Measurements from ENCODE around the gene SUGP1. TPM values are rescaled to one million over a fixed set of nuclear protein-coding genes. Genes with fewer than 3 reads are reported as not detected.

The SUGP1 gene
- total RNA-seq, 1 donor from 2014 or later = 59.1 TPM

GRCh38 chr19:19327672-19328071 lies 7.4 kb upstream of the SUGP1 start:
- Mint-ChIP-seq H3K9me3 (ENCODE audit: unreplicated experiment) (no peaks in the 10 kb centered on the region), H3K27ac (ENCODE audit: unreplicated experiment) (no peak overlapping the region), H3K27me3 (ENCODE audit: low read depth, unreplicated experiment) (no peaks in the 10 kb centered on the region), H3K4me3 (ENCODE audit: unreplicated experiment) (no peak overlapping the region), H3K4me1 (ENCODE audit: low read depth, unreplicated experiment) (peaks cover 5% of the 10 kb centered on the region), H3K36me3 (ENCODE audit: low read depth, unreplicated experiment) (peaks cover 20% of the 10 kb centered on the region)
- Histone ChIP-seq H3K4me2 (ENCODE audit: low read length) (no peak overlapping the region), H3K4me3 (ENCODE audit: insufficient read depth, low read depth, low read length) (no peak overlapping the region), H3K9me3 (ENCODE audit: insufficient read depth, low read depth, low read length) (no peaks in the 10 kb centered on the region), H3K4me1 (ENCODE audit: insufficient read depth, low read length) (peaks cover 3% of the 10 kb centered on the region), H3K27ac (ENCODE audit: low read depth, low read length) (no peak overlapping the region), H3K79me2 (ENCODE audit: insufficient read depth, low read length) (peaks cover 70% of the 10 kb centered on the region), H3K27me3 (ENCODE audit: insufficient read depth, low read length) (no peaks in the 10 kb centered on the region), H3K36me3 (ENCODE audit: insufficient read depth, low read length) (peaks cover 21% of the 10 kb centered on the region), H2AFZ (ENCODE audit: low read depth, low read length) (no peak overlapping the region), H3K9ac (ENCODE audit: low read length) (no peak overlapping the region), H4K20me1 (ENCODE audit: insufficient read depth, low read length) (peaks cover 58% of the 10 kb centered on the region)
- FAIRE-seq = no peak
- DNase-seq (ENCODE audit: low read depth) = no peak
- TF ChIP-seq EZH2 (IDR thresholded peaks at IDR 0.05; ENCODE audit: insufficient read depth, low read length) (no peak), CTCF (IDR thresholded peaks at IDR 0.05; ENCODE audit: insufficient read depth, low read depth, low read length) (no peak)

- Histone ChIP-seq H3K79me2 (ENCODE audit: insufficient read depth, low read length) (peaks cover 84% of the 10 kb centered on the region), H3K27me3 (ENCODE audit: insufficient read depth, low read length) (no peaks in the 10 kb centered on the region), H3K9ac (ENCODE audit: low read length) (no peak overlapping the region), H3K4me3 (ENCODE audit: insufficient read depth, low read depth, low read length) (no peak overlapping the region), H3K27ac (ENCODE audit: low read depth, low read length) (no peak overlapping the region), H3K36me3 (ENCODE audit: insufficient read depth, low read length) (peaks cover 14% of the 10 kb centered on the region), H3K4me1 (ENCODE audit: insufficient read depth, low read length) (peaks cover 13% of the 10 kb centered on the region), H3K4me2 (ENCODE audit: low read length) (no peak overlapping the region), H3K9me3 (ENCODE audit: insufficient read depth, low read depth, low read length) (no peaks in the 10 kb centered on the region), H2AFZ (ENCODE audit: low read depth, low read length) (no peak overlapping the region), H4K20me1 (ENCODE audit: insufficient read depth, low read length) (peaks cover 37% of the 10 kb centered on the region)
- DNase-seq (ENCODE audit: low read depth) (no peak), FAIRE-seq (no peak)
- H3K4me3 Mint-ChIP-seq (ENCODE audit: unreplicated experiment) = no peak overlapping the region
- H3K27ac Mint-ChIP-seq (ENCODE audit: unreplicated experiment) = no peak overlapping the region
- H3K9me3 Mint-ChIP-seq (ENCODE audit: unreplicated experiment) = no peaks in the 10 kb centered on the region
- no peaks in the 10 kb centered on the region for H3K27me3 Mint-ChIP-seq (ENCODE audit: low read depth, unreplicated experiment)
- H3K4me1 Mint-ChIP-seq (ENCODE audit: low read depth, unreplicated experiment) = peaks cover 5% of the 10 kb centered on the region
- no peak for TF ChIP-seq CTCF (IDR thresholded peaks at IDR 0.05; ENCODE audit: insufficient read depth, low read depth, low read length)
- TF ChIP-seq EZH2 (IDR thresholded peaks at IDR 0.05; ENCODE audit: insufficient read depth, low read length) = no peak
- H3K36me3 Mint-ChIP-seq (ENCODE audit: low read depth, unreplicated experiment) = peaks cover 17% of the 10 kb centered on the region
These were observed 3.9 kb upstream of the SUGP1 start for GRCh38 chr19:19324059-19324770.

- Mint-ChIP-seq H3K36me3 (ENCODE audit: low read depth, unreplicated experiment) (peaks cover 18% of the 10 kb centered on the region), H3K27ac (ENCODE audit: unreplicated experiment) (peak overlapping the region; percentile 83), H3K4me1 (ENCODE audit: low read depth, unreplicated experiment) (peaks cover 5% of the 10 kb centered on the region), H3K27me3 (ENCODE audit: low read depth, unreplicated experiment) (no peaks in the 10 kb centered on the region), H3K9me3 (ENCODE audit: unreplicated experiment) (no peaks in the 10 kb centered on the region), H3K4me3 (ENCODE audit: unreplicated experiment) (peak overlapping the region; percentile 97)
- Histone ChIP-seq H3K79me2 (ENCODE audit: insufficient read depth, low read length) (peaks cover 93% of the 10 kb centered on the region), H3K27me3 (ENCODE audit: insufficient read depth, low read length) (no peaks in the 10 kb centered on the region), H3K4me3 (ENCODE audit: insufficient read depth, low read depth, low read length) (peak overlapping the region; percentile 87), H3K27ac (ENCODE audit: low read depth, low read length) (peak overlapping the region; percentile 99), H3K4me1 (ENCODE audit: insufficient read depth, low read length) (peaks cover 14% of the 10 kb centered on the region), H3K9me3 (ENCODE audit: insufficient read depth, low read depth, low read length) (no peaks in the 10 kb centered on the region), H3K36me3 (ENCODE audit: insufficient read depth, low read length) (peaks cover 10% of the 10 kb centered on the region), H3K4me2 (ENCODE audit: low read length) (peak overlapping the region; percentile 95), H4K20me1 (ENCODE audit: insufficient read depth, low read length) (peaks cover 31% of the 10 kb centered on the region), H2AFZ (ENCODE audit: low read depth, low read length) (peak overlapping the region; percentile 99), H3K9ac (ENCODE audit: low read length) (peak overlapping the region; percentile 98)
- DNase-seq (ENCODE audit: low read depth) (no peak), FAIRE-seq (no peak)
- TF ChIP-seq EZH2 (IDR thresholded peaks at IDR 0.05; ENCODE audit: insufficient read depth, low read length) = no peak
- no peak for TF ChIP-seq CTCF (IDR thresholded peaks at IDR 0.05; ENCODE audit: insufficient read depth, low read depth, low read length)
These were observed 850 bp upstream of the SUGP1 start for GRCh38 chr19:19321141-19321577.

All from astrocyte (in vitro differentiated cells and primary cell).